Measurements from ENCODE around the gene FNDC3B.

- no peak for TF ChIP-seq EZH2phosphoT487 (IDR thresholded peaks at IDR 0.05; ENCODE audit: borderline replicate concordance, low read length)
- TF ChIP-seq, protein P1, sequence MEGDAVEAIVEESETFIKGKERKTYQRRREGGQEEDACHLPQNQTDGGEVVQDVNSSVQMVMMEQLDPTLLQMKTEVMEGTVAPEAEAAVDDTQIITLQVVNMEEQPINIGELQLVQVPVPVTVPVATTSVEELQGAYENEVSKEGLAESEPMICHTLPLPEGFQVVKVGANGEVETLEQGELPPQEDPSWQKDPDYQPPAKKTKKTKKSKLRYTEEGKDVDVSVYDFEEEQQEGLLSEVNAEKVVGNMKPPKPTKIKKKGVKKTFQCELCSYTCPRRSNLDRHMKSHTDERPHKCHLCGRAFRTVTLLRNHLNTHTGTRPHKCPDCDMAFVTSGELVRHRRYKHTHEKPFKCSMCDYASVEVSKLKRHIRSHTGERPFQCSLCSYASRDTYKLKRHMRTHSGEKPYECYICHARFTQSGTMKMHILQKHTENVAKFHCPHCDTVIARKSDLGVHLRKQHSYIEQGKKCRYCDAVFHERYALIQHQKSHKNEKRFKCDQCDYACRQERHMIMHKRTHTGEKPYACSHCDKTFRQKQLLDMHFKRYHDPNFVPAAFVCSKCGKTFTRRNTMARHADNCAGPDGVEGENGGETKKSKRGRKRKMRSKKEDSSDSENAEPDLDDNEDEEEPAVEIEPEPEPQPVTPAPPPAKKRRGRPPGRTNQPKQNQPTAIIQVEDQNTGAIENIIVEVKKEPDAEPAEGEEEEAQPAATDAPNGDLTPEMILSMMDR (conservative IDR thresholded peaks at IDR 0.05; ENCODE audit: low read depth, low read length), result no peak
These were observed 32.5 kb downstream of the FNDC3B start for GRCh38 chr3:172071780-172072330.
